ENCODE data around the gene ZNF681. TPM values are rescaled to one million over a fixed set of nuclear protein-coding genes. Genes with fewer than 3 reads are reported as not detected.

ZNF681 gene
- total RNA-seq, 1 donor from 2014 or later: 2.4 TPM

Other genes with a start within 250 kb of the ZNF681 start
- 8.2 and 8.6 TPM in 2 replicates for gene ZNF675, start 71.7 kb downstream of the ZNF681 start, total RNA-seq
- gene ZNF726, start 156.0 kb upstream of the ZNF681 start, total RNA-seq: 1.7 and 2.2 TPM in 2 replicates

Measured in osteocyte (in vitro differentiated cells).